ENCODE measurements around the gene SLCO3A1.

The SLCO3A1 gene

DNA sequence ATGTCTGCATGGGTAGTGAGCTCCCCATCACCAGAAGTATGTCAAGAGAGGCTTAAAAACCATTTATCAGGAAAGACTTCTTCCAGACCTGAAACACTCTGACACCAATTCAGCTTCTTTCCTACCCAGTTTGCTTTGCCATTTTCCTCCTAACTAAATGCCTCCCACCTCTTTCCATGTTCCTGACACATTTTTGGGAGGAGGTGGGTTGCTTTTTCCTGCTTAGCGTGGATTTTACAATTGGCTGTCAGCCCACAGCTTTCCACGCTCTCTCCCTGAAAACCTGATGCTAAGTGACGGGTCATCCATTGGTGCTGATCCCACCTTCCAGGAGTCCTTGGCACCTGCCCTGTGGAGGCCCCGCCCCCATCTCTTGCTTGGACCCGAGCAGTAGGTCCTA lies 275.3 kb downstream of the SLCO3A1 start:
- no peak overlapping the region for H3K4me3 ChIP-seq (ENCODE audit: low read depth, low read length)

DNA sequence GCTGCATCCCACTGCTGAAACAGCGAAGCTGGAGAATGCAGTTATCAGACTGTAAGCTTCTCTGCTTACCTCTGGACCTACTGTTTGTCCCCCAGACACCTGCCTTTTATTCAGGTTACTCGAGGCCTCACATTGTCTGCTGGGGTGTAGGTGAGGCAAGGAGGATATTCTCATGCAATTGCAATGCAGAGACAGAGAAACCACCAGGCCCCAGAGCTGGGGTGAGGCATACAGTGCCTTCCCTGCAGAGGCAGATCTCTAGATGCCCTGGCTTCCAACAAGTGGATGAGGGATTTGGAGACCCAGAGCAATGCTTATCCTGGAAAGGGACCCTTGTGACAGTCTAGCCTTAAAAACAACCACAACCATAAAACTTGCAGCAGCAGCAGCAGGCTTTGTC lies 276.7 kb downstream of the SLCO3A1 start:
- DNase-seq: no peak
- H3K9me3 ChIP-seq (ENCODE audit: severe bottlenecking): no peaks in the 10 kb centered on the region
- H3K36me3 ChIP-seq: no peaks in the 10 kb centered on the region
- TF ChIP-seq, protein P1, sequence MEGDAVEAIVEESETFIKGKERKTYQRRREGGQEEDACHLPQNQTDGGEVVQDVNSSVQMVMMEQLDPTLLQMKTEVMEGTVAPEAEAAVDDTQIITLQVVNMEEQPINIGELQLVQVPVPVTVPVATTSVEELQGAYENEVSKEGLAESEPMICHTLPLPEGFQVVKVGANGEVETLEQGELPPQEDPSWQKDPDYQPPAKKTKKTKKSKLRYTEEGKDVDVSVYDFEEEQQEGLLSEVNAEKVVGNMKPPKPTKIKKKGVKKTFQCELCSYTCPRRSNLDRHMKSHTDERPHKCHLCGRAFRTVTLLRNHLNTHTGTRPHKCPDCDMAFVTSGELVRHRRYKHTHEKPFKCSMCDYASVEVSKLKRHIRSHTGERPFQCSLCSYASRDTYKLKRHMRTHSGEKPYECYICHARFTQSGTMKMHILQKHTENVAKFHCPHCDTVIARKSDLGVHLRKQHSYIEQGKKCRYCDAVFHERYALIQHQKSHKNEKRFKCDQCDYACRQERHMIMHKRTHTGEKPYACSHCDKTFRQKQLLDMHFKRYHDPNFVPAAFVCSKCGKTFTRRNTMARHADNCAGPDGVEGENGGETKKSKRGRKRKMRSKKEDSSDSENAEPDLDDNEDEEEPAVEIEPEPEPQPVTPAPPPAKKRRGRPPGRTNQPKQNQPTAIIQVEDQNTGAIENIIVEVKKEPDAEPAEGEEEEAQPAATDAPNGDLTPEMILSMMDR (IDR thresholded peaks at IDR 0.05; ENCODE audit: low read depth, low read length): no peak
- peaks cover 42% of the 10 kb centered on the region for H3K27me3 ChIP-seq (ENCODE audit: insufficient read depth, low read depth, severe bottlenecking)
- no peak overlapping the region for H3K27ac ChIP-seq
- H3K4me3 ChIP-seq (ENCODE audit: low read depth, low read length): no peak overlapping the region

More for the DNA sequence above, 275.3 kb downstream of the SLCO3A1 start:
- H3K27me3 ChIP-seq (ENCODE audit: insufficient read depth, low read depth, severe bottlenecking): peaks cover 49% of the 10 kb centered on the region
- no peaks in the 10 kb centered on the region for H3K9me3 ChIP-seq (ENCODE audit: severe bottlenecking)
- no peak overlapping the region for H3K27ac ChIP-seq
- TF ChIP-seq, protein P1 (IDR thresholded peaks at IDR 0.05; ENCODE audit: low read depth, low read length): no peak
- H3K36me3 ChIP-seq: no peaks in the 10 kb centered on the region
- no peak for DNase-seq

DNA sequence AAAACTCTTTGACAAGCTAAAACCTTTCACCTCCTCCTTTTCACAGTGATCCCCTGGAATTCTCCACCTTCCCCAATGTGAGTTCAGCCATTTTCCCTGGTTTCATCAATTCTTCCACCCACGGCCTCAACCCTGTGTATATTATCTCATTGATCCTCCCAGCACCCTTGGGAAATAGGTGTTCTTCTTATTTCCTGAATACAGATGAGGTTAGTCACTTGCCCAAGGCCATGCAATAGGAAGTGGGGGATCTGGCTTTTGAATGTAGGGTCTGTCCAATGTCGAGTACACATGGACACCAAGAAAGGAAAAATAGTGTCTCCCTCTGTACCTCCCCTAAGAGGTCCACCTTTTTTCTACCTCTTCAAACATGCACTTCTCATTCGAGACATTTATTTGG lies 277.4 kb downstream of the SLCO3A1 start:
- DNase-seq: no peak
- Histone ChIP-seq H3K27ac (no peak overlapping the region), H3K4me3 (ENCODE audit: low read depth, low read length) (no peak overlapping the region), H3K27me3 (ENCODE audit: insufficient read depth, low read depth, severe bottlenecking) (peaks cover 44% of the 10 kb centered on the region), H3K9me3 (ENCODE audit: severe bottlenecking) (no peaks in the 10 kb centered on the region), H3K36me3 (no peaks in the 10 kb centered on the region)
- TF ChIP-seq, protein P1 (IDR thresholded peaks at IDR 0.05; ENCODE audit: low read depth, low read length): no peak

DNA sequence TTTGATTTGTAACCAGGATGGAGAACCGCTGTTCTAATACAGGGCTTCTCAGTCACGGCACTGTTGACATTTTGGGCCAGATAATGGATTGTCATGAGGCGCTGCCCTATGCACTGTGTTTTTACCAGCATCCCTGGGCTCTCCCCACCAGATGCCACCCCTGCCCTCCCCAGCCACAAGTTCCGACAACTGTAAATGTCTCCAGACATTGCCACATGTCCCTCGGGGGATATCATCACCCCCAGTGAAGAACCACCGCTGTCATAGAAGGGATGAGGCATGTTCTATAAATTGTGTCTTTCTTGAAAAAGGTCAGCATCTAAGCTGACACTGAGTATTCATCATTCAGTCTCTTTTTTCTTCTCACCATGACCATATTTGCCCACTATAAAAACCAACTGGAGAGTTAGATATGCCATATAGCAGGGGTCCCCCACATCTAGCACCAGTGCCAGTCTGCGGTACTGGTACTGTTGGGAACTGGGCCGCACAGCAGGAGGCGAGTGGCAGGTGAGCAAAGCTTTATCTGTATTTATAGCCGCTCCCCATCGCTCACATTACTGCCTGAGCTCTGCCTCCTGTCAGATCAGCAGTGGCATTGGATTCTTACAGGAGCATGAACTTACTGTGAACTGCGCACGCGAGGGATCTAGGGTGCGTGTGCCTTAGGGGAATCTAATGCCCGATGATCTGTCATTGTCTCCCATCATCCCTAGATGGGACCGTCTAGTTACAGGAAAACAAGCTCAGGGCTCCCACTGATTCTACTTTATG lies 279.7 kb downstream of the SLCO3A1 start:
- H3K27me3 ChIP-seq (ENCODE audit: insufficient read depth, low read depth, severe bottlenecking): peaks cover 28% of the 10 kb centered on the region
- H3K36me3 ChIP-seq: no peaks in the 10 kb centered on the region
- no peaks in the 10 kb centered on the region for H3K9me3 ChIP-seq (ENCODE audit: severe bottlenecking)
- TF ChIP-seq, protein P1 (IDR thresholded peaks at IDR 0.05; ENCODE audit: low read depth, low read length): no peak
- H3K4me3 ChIP-seq (ENCODE audit: low read depth, low read length): no peak overlapping the region
- DNase-seq: no peak
- H3K27ac ChIP-seq: no peak overlapping the region

DNA sequence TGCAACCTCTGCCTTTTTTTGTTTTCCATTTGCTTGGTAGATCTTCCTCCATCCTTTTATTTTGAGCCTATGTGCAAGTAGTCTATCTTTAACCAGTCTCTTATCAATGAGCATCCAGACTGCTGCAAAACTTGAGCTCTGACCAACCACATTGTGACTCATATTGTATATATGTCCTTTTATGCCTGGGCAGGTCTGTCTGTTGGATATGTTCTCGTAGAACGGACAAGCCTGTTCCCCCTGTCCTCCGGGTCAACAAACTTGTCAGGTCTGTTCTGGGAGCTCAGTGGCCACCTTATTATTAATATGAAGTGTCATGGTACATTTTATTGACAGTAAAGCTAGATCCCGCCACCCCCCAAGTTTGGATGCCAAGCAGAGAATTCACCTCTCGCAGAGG lies 287.3 kb downstream of the SLCO3A1 start:
- Histone ChIP-seq H3K4me3 (ENCODE audit: low read depth, low read length) (no peak overlapping the region), H3K36me3 (no peaks in the 10 kb centered on the region), H3K9me3 (ENCODE audit: severe bottlenecking) (no peaks in the 10 kb centered on the region), H3K27me3 (ENCODE audit: insufficient read depth, low read depth, severe bottlenecking) (peaks cover 27% of the 10 kb centered on the region), H3K27ac (no peak overlapping the region)
- TF ChIP-seq, protein P1 (IDR thresholded peaks at IDR 0.05; ENCODE audit: low read depth, low read length): no peak
- DNase-seq: no peak

DNA sequence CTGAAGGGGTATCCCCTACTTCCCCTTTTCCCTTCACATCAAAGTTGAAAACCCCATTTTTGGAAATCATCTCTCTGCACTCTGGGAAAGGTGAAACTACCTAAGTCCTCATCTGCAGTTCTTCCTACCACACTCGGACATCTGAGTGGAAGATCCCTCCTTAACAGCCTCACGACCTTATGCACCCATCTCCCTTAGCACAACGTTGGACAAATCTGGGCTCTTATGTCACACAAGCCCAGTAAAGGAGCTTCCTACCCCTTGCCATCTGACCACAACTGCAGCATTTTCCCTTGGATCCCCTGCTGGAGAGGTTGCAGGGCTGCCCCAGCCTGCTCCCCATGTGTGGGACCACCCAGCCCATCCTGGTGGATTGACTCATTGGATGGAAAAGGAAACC lies 288.1 kb downstream of the SLCO3A1 start:
- no peak for DNase-seq
- TF ChIP-seq, protein P1 (IDR thresholded peaks at IDR 0.05; ENCODE audit: low read depth, low read length): no peak
- Histone ChIP-seq H3K9me3 (ENCODE audit: severe bottlenecking) (no peaks in the 10 kb centered on the region), H3K4me3 (ENCODE audit: low read depth, low read length) (no peak overlapping the region), H3K27ac (no peak overlapping the region), H3K27me3 (ENCODE audit: insufficient read depth, low read depth, severe bottlenecking) (peaks cover 27% of the 10 kb centered on the region), H3K36me3 (no peaks in the 10 kb centered on the region)

Measured in WERI-Rb-1 (cell line).